Stimulated activated CD8-positive, alpha-beta memory T cell treated with anti-CD3 and anti-CD28 coated beads, Interleukin-12 subunit alpha, Interleukin-12 subunit beta, amount 100 ng/mL, for 24 hours (primary cell): Measurements from ENCODE around the gene HLCS.
"Not testable (repeated sequence)": the region's sequence is repeated elsewhere in the genome, so short reads cannot be mapped to it uniquely, and the experiment has no call there.

Source experiments
- DNase-seq: peaks from one replicate; pipeline ENCODE4 v3.0.0-alpha.2; 2020; ENCODE audit errors: extremely low read depth

Gene HLCS

GRCh38 chr21:36955783-36956182, 10.7 kb downstream of the HLCS start:
- DNase-seq: no peak

- not testable (repeated sequence) for DNase-seq
Measured at GRCh38 chr21:36952331-36952730, 14.1 kb downstream of the HLCS start.

GRCh38 chr21:36949171-36950141, 17.0 kb downstream of the HLCS start:
- no peak for DNase-seq

GRCh38 chr21:36948686-36949085, 17.8 kb downstream of the HLCS start:
- no peak for DNase-seq

GRCh38 chr21:36946949-36947356, 19.5 kb downstream of the HLCS start:
- no peak for DNase-seq

- DNase-seq: no peak
Measured at GRCh38 chr21:36945496-36946138, 20.9 kb downstream of the HLCS start.

GRCh38 chr21:36936361-36937135, 29.9 kb downstream of the HLCS start:
- no peak for DNase-seq

- no peak for DNase-seq
Measured at GRCh38 chr21:36934864-36935420, 31.5 kb downstream of the HLCS start.

- DNase-seq: no peak
Measured at GRCh38 chr21:36932161-36932816, 34.2 kb downstream of the HLCS start.

GRCh38 chr21:36929622-36930021, 36.8 kb downstream of the HLCS start:
- no peak for DNase-seq

GRCh38 chr21:36928960-36929359, 37.5 kb downstream of the HLCS start:
- no peak for DNase-seq

- peak; percentile 42 for DNase-seq
Measured at GRCh38 chr21:36927719-36928117, 38.8 kb downstream of the HLCS start.

- no peak for DNase-seq
Measured at GRCh38 chr21:36926989-36927718, 39.3 kb downstream of the HLCS start.

GRCh38 chr21:36923270-36923669, 43.2 kb downstream of the HLCS start:
- no peak for DNase-seq

- no peak for DNase-seq
Measured at GRCh38 chr21:36922861-36923260, 43.6 kb downstream of the HLCS start.

- DNase-seq: no peak
Measured at GRCh38 chr21:36918291-36918690, 48.2 kb downstream of the HLCS start.

GRCh38 chr21:36917471-36918158, 48.9 kb downstream of the HLCS start:
- DNase-seq: no peak

GRCh38 chr21:36916718-36917117, 49.8 kb downstream of the HLCS start:
- no peak for DNase-seq

GRCh38 chr21:36915696-36916245, 50.7 kb downstream of the HLCS start:
- no peak for DNase-seq
